ENCODE data around the gene ANKRD37.
"Not testable (repeated sequence)": the region's sequence is repeated elsewhere in the genome, so short reads cannot be mapped to it uniquely, and the experiment has no call there.

The ANKRD37 gene, protein sequence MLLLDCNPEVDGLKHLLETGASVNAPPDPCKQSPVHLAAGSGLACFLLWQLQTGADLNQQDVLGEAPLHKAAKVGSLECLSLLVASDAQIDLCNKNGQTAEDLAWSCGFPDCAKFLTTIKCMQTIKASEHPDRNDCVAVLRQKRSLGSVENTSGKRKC

DNA sequence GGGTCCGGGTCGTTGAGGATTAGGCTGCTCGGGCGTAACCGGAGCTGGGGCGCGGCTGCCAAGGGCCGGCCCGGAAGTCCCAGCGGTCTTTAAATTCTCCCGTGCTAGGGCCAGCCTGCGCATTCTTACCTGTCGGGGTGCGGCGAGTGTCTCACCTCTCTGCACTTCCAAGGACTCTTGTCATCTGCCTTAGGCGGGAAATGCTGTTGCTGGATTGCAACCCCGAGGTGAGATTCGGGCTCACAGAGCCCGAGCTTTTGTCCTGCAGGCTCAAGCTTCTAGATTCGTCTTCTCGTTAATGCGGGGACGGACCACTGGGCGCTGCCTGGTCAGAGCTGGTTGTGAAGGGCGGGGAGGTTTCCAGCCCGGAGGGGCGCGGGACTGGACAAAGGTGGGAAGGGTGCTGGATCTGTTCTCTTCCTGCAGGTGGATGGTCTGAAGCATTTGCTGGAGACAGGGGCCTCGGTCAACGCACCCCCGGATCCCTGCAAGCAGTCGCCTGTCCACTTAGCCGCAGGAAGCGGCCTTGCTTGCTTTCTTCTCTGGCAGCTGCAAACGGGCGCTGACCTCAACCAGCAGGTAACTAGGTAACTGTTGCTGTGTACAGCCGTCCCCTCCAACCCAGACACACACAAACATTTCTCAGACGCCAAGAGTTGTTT is at the start of gene ANKRD37:
TSS of gene ANKRD37 (plus strand) at position 118 of the 662 bp plus-strand sequence. CDS start at position 201, 83 bp downstream.
- in situ Hi-C loops (cut with HindIII; ENCODE audit: low sequenced_read_pairs), result loop anchor here (5.0 kb wide), 2 partner anchors 75 to 90 kb away; partner anchors contain the start of gene CCDC110

DNA sequence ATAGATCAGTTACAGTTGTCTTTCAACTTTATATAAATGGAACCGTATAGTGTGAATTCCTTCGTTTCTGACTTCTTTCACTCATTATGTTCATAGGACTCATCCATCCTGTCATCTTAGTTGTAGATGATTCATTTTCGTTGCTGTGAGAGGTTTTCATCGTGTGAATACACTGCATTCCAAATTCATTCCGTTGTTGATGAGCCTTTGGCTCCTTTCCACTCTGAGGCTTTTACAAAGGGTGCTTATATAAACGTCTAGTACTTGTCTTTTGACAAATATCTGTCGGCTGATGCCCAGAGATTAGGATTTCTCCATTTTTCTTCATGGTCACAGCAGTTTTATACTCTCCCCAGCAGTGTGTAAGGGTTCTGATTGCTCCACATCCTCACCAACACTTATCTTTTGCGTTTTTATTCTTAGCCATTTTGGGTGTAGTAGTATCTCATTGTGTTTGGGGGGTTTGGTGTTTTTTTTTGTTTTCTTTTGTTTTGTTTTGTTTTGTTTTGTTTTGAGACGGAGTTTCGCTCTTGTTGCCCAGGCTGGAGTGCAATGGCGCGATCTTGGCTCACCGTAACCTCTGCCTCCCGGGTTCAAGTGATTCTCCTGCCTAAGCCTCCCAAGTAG is 49.6 kb upstream of the ANKRD37 start:
- in situ Hi-C loops (cut with HindIII; ENCODE audit: low sequenced_read_pairs), result no loop called here

DNA sequence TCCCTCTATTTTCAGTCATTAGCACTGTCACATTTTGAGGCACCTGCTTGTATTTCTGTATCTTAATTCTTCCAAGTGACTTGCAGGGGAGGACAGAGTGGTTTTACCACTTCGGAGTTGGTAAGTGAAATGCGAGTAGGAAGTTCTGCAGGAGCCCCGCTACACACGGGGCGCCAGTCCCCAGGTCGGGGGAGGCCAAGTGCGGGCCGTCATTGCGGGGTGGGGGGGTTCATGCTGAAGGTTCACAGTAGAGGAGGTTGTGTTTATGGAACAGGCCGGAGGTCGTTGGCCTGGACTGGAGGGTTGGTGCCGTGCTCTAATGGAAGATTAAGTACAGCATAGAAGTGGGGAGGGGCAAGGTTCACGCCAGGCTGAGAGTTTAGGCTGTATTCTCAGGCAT is 45.0 kb upstream of the ANKRD37 start:
- in situ Hi-C loops (cut with HindIII; ENCODE audit: low sequenced_read_pairs), result no loop called here

DNA sequence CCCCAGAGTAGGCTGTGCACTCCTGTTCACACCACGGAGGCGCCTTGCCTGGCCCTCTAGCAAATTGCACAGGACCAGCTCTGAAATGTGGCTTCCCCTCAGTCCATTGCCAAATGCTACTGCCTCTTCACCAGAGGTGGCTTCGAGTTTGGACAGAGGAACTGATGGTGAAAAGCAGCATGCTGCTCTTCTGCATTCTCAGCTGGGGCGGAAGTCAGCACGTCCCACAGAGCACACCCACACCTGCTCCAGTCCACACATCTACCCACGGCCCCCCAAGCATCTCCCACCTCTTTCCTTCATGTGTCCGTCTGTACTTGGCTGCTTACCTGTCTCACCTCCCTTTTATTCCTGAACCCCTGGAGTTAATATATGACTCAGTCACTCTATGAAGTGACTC is 44.4 kb upstream of the ANKRD37 start:
- in situ Hi-C loops (cut with HindIII; ENCODE audit: low sequenced_read_pairs), result no loop called here

DNA sequence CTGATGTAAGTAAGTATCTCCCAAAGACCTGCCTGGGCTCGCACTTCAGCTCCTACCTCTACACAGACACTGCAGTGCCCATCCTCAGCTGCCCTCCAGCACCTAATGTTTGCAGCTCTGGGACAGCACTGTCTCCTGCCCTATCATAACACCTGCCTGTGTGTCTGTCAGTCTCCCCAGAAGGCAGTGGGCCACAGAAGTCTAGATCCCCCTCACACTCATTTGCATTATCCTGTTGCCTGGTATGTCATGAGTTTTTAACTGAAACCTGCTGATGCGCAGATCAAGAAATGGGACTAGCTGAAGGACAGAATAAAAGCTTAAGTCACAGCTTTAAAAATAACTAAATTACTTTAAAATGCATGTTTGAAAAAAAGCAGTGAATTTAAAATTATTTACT is 43.9 kb upstream of the ANKRD37 start:
- in situ Hi-C loops (cut with HindIII; ENCODE audit: low sequenced_read_pairs), result no loop called here

DNA sequence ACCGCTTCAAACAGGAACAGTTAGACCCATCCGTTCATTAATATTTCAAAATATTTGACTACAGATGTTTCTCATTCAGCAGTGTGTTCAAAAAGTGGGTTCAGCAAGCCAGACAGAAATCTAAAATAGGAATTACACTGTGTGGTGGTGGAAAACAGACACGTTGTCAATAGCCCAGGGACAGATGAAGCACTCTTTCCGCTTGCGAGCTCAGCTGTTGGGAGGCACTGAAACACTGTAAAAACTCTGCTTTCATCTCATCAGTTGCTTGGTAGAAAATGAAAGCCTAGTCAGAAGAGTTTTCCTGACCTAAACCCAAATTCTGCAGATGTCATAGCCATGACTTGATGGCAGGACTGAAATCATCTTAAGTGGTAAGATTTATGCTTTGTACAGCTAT is 39.4 kb upstream of the ANKRD37 start:
- in situ Hi-C loops (cut with HindIII; ENCODE audit: low sequenced_read_pairs), result no loop called here

DNA sequence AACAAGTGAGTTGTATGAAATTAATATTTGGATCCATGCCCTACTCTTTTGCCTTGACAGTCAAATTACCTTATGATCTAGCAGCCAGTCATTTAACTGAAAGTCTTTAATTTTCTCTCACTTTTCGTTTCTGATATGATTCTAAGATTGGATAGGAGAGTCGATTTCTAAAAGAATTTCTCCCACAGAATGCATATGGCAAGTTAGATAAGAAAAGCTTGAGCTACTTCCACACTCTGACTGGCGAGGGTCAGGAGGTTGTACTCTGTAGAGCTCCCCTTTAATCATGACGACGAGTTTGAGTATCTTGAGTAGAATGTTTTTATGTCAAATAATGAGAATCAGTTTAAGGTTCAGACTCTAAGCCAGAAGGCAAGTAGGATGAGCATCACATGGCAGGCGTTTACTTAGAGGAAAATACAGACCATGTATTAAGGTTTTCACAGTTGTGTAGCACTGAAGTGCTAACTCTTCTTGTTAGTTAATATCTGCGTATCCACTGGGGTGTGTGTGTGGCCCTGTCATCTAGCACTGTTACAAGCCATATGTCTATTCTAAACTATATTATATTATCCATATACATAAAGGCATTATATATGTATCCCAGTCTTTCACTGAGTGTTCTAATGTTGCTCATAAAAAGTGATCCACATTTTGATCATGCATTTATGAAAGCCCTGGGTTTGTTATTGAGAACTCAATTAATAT is 38.8 kb upstream of the ANKRD37 start:
- in situ Hi-C loops (cut with HindIII; ENCODE audit: low sequenced_read_pairs), result no loop called here

DNA sequence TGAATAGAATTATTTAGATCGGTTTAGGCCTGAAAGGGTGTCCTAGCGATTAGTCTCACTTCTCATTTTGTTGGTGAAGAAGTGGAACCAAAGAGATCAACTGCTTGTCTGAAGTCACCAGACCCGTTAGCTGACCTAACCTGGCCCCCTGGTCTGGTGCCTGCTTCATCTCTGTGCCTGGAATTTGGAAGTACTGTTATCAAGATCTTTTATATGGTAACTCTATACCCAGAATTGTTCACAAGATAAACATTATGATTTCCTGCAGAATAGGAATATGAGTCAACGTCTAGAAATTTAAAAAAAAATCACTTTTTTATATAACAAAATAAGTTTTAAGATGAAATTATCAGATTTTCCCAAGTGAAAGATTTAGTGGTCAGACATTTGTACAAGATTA is 38.1 kb upstream of the ANKRD37 start:
- in situ Hi-C loops (cut with HindIII; ENCODE audit: low sequenced_read_pairs), result no loop called here

DNA sequence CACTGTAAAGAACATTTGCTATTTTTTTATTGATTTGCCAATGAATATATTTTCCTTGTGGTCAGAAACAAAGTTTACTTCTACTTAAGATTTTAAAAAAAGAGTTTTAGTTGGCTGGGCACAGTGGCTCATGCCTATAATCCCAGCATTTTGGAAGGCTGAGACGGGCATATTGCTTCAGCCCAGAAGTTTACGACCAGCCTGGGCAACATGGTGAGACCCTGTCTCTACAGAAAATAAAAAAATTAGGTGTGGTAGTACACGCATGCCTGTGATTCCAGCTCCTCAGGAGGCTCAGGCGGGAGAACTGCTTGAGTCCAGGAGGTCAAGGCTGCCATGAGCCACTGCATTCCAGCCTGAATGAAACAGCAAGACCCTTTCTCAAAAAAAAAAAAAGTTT is 37.7 kb upstream of the ANKRD37 start:
- in situ Hi-C loops (cut with HindIII; ENCODE audit: low sequenced_read_pairs), result no loop called here

DNA sequence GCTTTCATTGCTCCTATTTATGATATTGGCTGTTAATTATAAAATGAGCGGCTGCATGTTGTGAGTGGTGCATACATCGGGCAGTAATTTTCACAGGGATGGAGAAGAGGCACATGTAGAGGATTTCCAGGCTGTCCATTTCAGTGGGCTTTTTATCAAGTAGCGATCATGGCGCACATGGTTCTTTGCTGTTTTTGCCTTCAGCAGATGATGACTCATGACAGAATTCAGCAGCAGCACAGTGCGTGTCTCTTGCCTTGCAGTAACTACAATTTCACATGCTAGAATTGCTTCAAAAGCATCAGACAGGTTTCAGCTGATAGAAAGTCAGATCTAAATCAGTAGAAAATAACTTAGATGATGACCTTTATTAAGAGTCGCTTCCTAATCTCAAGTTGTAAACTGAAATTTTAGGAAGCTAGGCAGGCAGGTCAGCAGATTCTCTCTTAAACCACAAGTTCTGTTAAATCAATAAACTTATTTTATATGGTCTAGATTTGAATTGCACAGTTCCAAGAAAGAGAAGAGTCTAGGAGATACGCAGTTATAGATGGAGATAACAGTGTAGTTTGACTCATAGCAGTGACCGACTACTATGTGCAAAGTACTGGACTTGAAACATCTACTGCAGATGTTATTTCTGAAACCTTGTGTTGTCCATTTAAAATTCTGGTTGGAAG is 36.7 kb upstream of the ANKRD37 start:
- in situ Hi-C loops (cut with HindIII; ENCODE audit: low sequenced_read_pairs), result no loop called here

DNA sequence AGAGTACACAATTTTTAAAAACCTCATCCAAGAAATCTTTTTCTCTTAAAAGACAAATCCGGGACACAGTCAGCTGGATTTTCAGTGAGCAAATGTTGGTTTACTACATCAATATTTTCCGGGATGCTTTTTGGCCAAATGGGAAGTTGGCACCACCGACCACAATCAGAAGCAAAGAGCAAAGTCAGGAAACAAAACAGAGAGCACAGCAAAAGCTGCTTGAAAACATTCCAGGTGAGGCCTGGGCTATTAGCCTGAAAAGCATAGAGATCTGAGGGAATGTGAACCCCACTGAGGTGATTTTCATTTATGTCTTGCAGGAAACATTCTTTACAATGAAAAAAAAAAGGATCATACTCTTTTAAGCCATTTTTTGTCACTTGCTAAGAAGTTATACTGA is 34.8 kb upstream of the ANKRD37 start:
- in situ Hi-C loops (cut with HindIII; ENCODE audit: low sequenced_read_pairs), result no loop called here

DNA sequence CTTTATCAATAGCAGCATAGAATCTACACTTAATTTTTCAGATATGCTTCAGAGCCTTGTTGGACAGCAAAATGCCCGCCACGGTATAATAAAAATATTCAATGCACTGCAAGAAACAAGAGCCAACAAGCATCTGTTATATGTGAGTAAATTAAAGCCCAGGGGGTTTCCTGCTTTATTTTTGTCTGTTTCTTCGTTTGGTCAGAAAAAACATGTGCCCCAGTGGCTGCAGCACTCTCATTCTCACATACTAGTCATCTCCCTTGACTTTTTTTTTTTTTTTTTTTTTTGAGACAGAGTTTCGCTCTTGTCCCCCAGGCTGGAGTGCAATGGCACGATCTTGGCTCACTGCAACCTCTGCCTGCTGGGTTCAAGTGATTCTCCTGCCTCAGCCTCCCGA is 34.1 kb upstream of the ANKRD37 start:
- in situ Hi-C loops (cut with HindIII; ENCODE audit: low sequenced_read_pairs), result not testable (repeated sequence)

DNA sequence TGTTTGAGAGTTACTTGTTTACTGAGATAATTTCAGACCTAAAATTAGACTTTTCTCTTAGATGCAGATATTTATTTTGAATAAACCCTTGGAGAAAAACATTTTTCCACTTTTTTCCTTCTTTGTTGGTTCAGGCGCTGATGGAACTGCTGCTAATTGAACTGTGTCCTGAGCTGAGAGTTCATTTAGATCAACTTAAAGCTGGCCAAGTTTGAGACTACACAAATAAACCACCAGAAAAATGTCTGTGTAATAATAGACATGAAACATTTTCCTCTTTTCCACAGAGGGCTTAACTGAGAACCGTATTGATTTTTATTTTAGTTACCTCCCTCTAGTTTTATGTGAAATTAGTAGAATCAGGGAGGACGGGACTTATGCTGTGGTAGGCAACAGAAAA is 33.4 kb upstream of the ANKRD37 start:
- in situ Hi-C loops (cut with HindIII; ENCODE audit: low sequenced_read_pairs), result no loop called here

DNA sequence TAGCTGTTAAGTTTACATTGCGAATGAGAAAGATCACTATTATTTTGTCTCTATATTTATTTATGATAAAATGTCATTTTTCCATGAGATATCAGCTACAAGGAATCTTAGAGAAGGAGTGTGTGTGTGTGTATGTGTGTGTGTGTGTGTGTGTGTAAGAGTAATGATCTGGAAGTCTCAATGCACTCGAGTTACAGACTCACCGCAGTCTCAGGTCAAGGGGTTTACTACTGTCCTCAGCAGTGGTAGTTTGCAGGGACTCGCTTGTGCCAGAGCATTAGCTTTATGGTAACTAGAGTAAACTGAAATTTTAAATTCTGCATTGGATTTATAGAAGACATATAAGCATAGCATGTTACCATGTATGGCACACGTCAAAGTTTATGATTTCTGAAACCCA is 31.8 kb upstream of the ANKRD37 start:
- in situ Hi-C loops (cut with HindIII; ENCODE audit: low sequenced_read_pairs), result no loop called here

DNA sequence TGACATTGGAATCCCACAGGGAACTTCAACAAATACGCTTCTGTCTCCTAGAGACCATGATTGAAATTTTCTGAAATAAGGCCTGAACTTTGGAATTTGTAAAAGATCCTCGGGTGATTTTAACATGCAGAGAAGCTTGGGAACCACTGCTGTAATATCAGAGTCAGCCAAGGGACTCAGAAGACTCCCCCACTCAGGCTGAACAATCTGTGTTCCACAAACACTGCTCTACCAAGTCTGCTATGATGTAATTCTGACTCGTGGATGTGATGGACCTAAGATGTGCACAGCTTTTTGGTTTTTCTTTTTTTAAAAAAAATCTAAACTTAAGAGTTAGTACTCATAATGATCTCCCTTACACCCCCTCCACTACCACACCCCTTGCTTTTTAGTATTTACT is 26.9 kb upstream of the ANKRD37 start:
- in situ Hi-C loops (cut with HindIII; ENCODE audit: low sequenced_read_pairs), result no loop called here

DNA sequence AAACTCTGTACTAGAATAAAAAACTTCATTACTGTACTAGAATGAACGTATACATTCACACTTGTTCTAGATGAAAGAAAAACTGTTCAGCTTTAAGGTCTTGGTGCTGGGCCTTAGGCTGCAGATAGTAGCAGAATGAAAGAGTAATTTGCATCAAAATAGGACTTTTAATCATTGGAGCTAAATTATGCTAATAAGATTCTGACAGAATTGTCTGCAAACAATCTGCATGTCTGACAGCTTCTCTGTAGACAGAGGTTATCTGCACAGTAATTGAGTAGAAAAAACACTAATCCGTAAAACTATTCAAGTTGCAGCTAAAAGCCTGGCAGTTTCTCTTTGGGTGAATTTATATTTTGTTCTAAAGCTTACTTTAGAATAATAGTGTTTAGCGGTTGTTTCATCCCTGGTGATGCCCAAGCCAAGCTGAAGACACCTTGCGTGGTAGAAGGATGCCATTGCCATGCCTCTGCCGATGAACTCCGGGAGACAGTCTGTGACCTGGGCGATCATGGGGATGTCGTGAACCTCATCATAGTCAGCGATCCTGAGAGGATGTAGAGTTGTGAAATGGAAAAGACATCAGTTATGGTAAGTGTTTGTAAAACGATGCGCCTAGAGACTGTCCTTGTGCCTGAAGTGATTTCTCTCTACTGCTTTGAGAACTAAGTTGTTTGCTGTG is 26.2 kb upstream of the ANKRD37 start:
- in situ Hi-C loops (cut with HindIII; ENCODE audit: low sequenced_read_pairs), result no loop called here

DNA sequence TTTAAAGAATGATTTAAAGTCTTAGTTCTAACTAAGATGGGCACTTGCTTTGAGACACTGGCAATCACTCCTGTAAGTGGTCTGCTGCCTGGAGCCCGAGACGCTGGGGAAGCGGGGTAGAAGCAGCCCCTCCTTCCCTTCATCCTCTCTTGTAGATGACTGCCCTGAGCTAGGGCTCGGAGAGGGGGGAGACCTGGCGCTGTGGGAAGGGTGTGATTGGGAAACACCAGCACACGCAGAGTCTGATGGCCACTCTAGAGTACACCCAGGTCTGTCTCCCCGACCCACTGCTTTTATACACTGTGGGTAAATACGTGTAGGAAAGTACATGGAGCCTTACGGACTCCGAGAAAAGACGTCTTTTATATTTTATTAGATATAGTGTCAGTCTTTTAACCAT is 24.9 kb upstream of the ANKRD37 start:
- in situ Hi-C loops (cut with HindIII; ENCODE audit: low sequenced_read_pairs), result no loop called here

DNA sequence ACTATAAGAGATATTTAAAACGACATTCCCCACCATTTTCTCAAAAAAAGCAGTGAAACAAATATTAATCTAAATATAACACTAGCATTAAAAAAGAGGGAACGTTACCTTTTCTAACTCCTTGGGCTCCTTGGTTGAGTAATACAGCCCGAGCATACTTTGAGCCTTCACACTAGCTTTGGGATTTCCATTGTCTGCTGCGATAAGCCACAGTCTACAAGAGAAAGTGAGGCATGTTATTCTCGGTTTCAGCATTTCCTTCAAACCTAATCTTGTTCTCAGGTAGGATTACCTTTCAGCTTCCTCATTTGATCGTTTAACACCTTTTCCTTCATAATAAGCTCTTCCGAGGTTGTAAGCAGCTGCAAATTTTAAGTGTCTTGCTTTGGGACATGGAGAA is 22.6 kb upstream of the ANKRD37 start:
- in situ Hi-C loops (cut with HindIII; ENCODE audit: low sequenced_read_pairs), result no loop called here

DNA sequence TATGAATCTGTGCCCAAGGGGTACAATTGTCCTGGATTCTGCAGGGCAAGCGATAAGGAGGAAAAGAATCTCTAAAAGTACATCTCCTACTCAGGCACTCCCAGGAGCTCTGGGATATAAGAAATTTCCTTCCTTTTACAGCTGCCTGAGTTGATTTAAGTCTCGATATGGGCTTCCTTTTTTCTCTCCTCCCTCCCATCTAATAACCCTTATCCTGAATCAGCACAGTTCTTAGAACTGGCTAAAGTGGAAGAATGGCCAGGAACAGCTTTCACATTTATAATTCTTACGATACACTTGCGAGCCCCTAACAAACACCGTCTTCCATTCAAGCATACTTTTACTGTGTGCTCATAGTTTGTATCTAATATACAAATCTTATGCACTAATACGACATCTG is 22.1 kb upstream of the ANKRD37 start:
- in situ Hi-C loops (cut with HindIII; ENCODE audit: low sequenced_read_pairs), result no loop called here

DNA sequence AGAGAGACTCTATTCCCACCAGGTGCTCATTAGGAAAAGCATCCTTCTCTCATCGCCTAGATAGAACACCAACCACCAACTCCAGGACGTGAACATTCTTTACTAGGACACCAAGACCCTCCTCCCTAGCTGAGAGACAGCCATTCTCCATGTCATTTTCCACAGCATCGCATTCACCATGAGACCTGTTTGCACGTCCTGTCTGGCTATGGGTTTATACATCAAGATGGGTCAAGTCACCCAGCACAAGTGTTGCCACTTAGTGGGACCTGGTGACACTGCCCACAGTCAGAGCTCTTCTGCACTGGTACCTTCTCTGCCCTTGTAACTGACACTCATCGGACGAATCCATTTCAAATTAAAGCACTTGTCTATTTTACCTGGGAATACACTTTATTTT is 18.4 kb upstream of the ANKRD37 start:
- in situ Hi-C loops (cut with HindIII; ENCODE audit: low sequenced_read_pairs), result no loop called here
